HepG2 (cell line): ENCODE measurements around the gene ERCC4. TPM values are rescaled to one million over a fixed set of nuclear protein-coding genes. Genes with fewer than 3 reads are reported as not detected.

Experiments used
- ATF7 ChIP-seq, 2 experiments: fragments of 450-650 bp in 1 of 2; sonication (generic) in 1 of 2; formaldehyde crosslinking in 1 of 2; IDR thresholded peaks; 2 replicates each; pipeline versions ENCODE4 v1.4.0 to v1.6.1; 2016 to 2020; ENCODE audit warnings: antibody characterized with exemption in 1 of 2, mild to moderate bottlenecking in 1 of 2, missing genetic modification reagents in 1 of 2
- BRD4 ChIP-seq: sonication (generic); formaldehyde crosslinking; IDR thresholded peaks from 2 replicates; pipeline ENCODE4 v1.4.0; 2020; ENCODE audit warnings: missing genetic modification reagents
- CBX5 ChIP-seq: sonication (generic); formaldehyde crosslinking; IDR thresholded peaks from 2 replicates; pipeline ENCODE4 v1.4.0; 2020; ENCODE audit warnings: missing genetic modification reagents, borderline replicate concordance
- DPF2 ChIP-seq: sonication (generic); formaldehyde crosslinking; IDR thresholded peaks from 2 replicates; pipeline ENCODE4 v1.4.0; 2020; ENCODE audit warnings: mild to moderate bottlenecking, low read depth, missing genetic modification reagents, borderline replicate concordance
- FOXP1 ChIP-seq, 2 experiments: fragments of 450-650 bp in 1 of 2; IDR thresholded peaks; 2 replicates each; pipeline ENCODE4 v1.6.1; 2017 to 2018; ENCODE audit warnings: antibody characterized with exemption in 1 of 2
- FUBP1 ChIP-seq: sonication (generic); formaldehyde crosslinking; IDR thresholded peaks from 2 replicates; pipeline ENCODE4 v1.5.1; 2020; ENCODE audit warnings: missing genetic modification reagents, mild to moderate bottlenecking, borderline replicate concordance
- GMEB1 ChIP-seq: sonication (generic); formaldehyde crosslinking; IDR thresholded peaks from 2 replicates; pipeline ENCODE4 v1.5.1; 2020; ENCODE audit warnings: missing genetic modification reagents, mild to moderate bottlenecking, borderline replicate concordance
- HMGXB3 ChIP-seq: sonication (generic); formaldehyde crosslinking; IDR thresholded peaks from 2 replicates; pipeline ENCODE4 v1.4.0; 2020; ENCODE audit warnings: missing genetic modification reagents, borderline replicate concordance
- KLF9 ChIP-seq: IDR thresholded peaks from 2 replicates; pipeline ENCODE4 v1.6.1; 2016; ENCODE audit warnings: low read depth
- MLLT10 ChIP-seq: sonication (generic); formaldehyde crosslinking; IDR thresholded peaks from 2 replicates; pipeline ENCODE4 v1.4.0; 2020; ENCODE audit warnings: missing genetic modification reagents
- NAIF1 ChIP-seq: sonication (generic); formaldehyde crosslinking; IDR thresholded peaks from 2 replicates; pipeline ENCODE4 v1.5.0; 2020; ENCODE audit warnings: mild to moderate bottlenecking, missing genetic modification reagents, borderline replicate concordance
- PRMT3 ChIP-seq: sonication (generic); formaldehyde crosslinking; IDR thresholded peaks from 2 replicates; pipeline ENCODE4 v1.8.1; 2022; ENCODE audit warnings: low read depth, mild to moderate bottlenecking, moderate library complexity, missing genetic modification reagents, borderline replicate concordance
- SIN3A ChIP-seq: IDR thresholded peaks from 2 replicates; pipeline ENCODE4 v1.6.1; 2011; ENCODE audit warnings: low read depth, mild to moderate bottlenecking, control low read depth, low read length, borderline replicate concordance
- ZFAT ChIP-seq: sonication (generic); formaldehyde crosslinking; conservative IDR thresholded peaks from 2 replicates; pipeline ENCODE4 v1.8.1; 2023; ENCODE audit warnings: missing genetic modification reagents, inconsistent platforms
- ZFP41 ChIP-seq: sonication (generic); formaldehyde crosslinking; IDR thresholded peaks from 2 replicates; pipeline ENCODE4 v1.4.0; 2020; ENCODE audit warnings: mild to moderate bottlenecking, missing genetic modification reagents, borderline replicate concordance
- ZNF232 ChIP-seq: sonication (generic); formaldehyde crosslinking; IDR thresholded peaks from 2 replicates; pipeline ENCODE4 v1.4.0; 2020; ENCODE audit warnings: missing genetic modification reagents, borderline replicate concordance
- ZNF326 ChIP-seq: sonication (generic); formaldehyde crosslinking; IDR thresholded peaks from 2 replicates; pipeline ENCODE4 v1.4.0; 2020; ENCODE audit warnings: missing genetic modification reagents, borderline replicate concordance
- ZNF513 ChIP-seq: sonication (generic); formaldehyde crosslinking; conservative IDR thresholded peaks from 2 replicates; pipeline ENCODE4 v1.5.0; 2020; ENCODE audit warnings: missing genetic modification reagents
- ZNF543 ChIP-seq: sonication (generic); formaldehyde crosslinking; IDR thresholded peaks from 2 replicates; pipeline ENCODE4 v1.4.0; 2020; ENCODE audit warnings: mild to moderate bottlenecking, missing genetic modification reagents
- ZNF580 ChIP-seq: IDR thresholded peaks from 2 replicates; pipeline ENCODE4 v1.6.1; 2016; ENCODE audit warnings: low read depth, borderline replicate concordance
- ZSCAN20 ChIP-seq: sonication (generic); formaldehyde crosslinking; IDR thresholded peaks from 2 replicates; pipeline ENCODE4 v1.4.0; 2020; ENCODE audit warnings: missing genetic modification reagents, mild to moderate bottlenecking, borderline replicate concordance
- polyA plus RNA-seq, 8 experiments: library from polyadenylated mRNA; depleted of rRNA in 3 of 8; stranded (reverse) in 7 of 8; unstranded in 1 of 8; fragments of >200 nt; fragmentation: Illumina TruSeq in 4 of 8; extraction: Trizol in 4 of 8; gene quantifications; 2 replicates each; pipeline versions ENCODE4 v1.2.1 to v1.2.3, GENCODE V29; 2011 to 2016; ENCODE audit warnings: low read depth in 4 of 8, missing spikeins in 1 of 8, mixed read lengths in 1 of 8; ENCODE audit not compliant: insufficient read depth in 1 of 8
- total RNA-seq, 5 experiments: library from RNA; depleted of rRNA; stranded (reverse); fragments of >200 nt; fragmentation: Illumina TruSeq; extraction: Trizol; gene quantifications; 2 replicates each; pipeline ENCODE4 v1.2.3, GENCODE V29; 2016; ENCODE audit warnings: low read depth in 1 of 5

Gene ERCC4
- total and polyA plus RNA-seq, 2 of the 13 experiments (the other 11 are each of a cell fraction or from before 2014, with no cell fraction given) = 5.4 to 15.2 TPM

GRCh38 chr16:13995194-13995593 lies 75.2 kb downstream of the ERCC4 start (continued):
- TF ChIP-seq ZNF513 (CRISPR knock-in tag) (no peak), PRMT3 (CRISPR knock-in tag) (no peak), FOXP1 (IDR thresholded peaks at IDR 0.05) (no peak), FOXP1 (CRISPR knock-in tag; IDR thresholded peaks at IDR 0.05) (peak; percentile 78), FUBP1 (CRISPR knock-in tag) (no peak), ATF7 (IDR thresholded peaks at IDR 0.05) (no peak), ATF7 (CRISPR knock-in tag; IDR thresholded peaks at IDR 0.05) (no peak), ZNF326 (CRISPR knock-in tag) (no peak), BRD4 (CRISPR knock-in tag) (no peak), SIN3A (no peak), CBX5 (CRISPR knock-in tag) (no peak), ZNF232 (CRISPR knock-in tag) (no peak), ZFAT (CRISPR knock-in tag) (no peak), ZSCAN20 (no peak), HMGXB3 (no peak), ZFP41 (CRISPR knock-in tag) (no peak), KLF9 (CRISPR knock-in tag) (no peak), ZNF543 (no peak), ZNF580 (CRISPR knock-in tag) (no peak), MLLT10 (CRISPR knock-in tag) (no peak), DPF2 (CRISPR knock-in tag) (no peak), GMEB1 (CRISPR knock-in tag) (no peak), NAIF1 (no peak)
